HepG2 (cell line): ENCODE results near the gene CHTF8. TPM values are rescaled to one million over a fixed set of nuclear protein-coding genes. Genes with fewer than 3 reads are reported as not detected.

Experiments
- DNMT1 ChIP-seq: sonication (generic); formaldehyde crosslinking; IDR thresholded peaks from 2 replicates; pipeline ENCODE4 v1.5.1; 2020; ENCODE audit warnings: mild to moderate bottlenecking, missing genetic modification reagents
- DR1 ChIP-seq: sonication (generic); formaldehyde crosslinking; IDR thresholded peaks from 2 replicates; pipeline ENCODE4 v1.8.0; 2021; ENCODE audit warnings: mild to moderate bottlenecking, missing genetic modification reagents, inconsistent platforms
- IKZF4 ChIP-seq: sonication (generic); formaldehyde crosslinking; IDR thresholded peaks from 2 replicates; pipeline ENCODE4 v1.5.1; 2020; ENCODE audit warnings: borderline replicate concordance, mild to moderate bottlenecking, low read depth, missing genetic modification reagents; ENCODE audit errors: not compliant biosample characterization
- LCORL ChIP-seq, 2 experiments: fragments of 450-650 bp in 1 of 2; sonication (generic) in 1 of 2; formaldehyde crosslinking in 1 of 2; IDR thresholded peaks; 2 replicates each; pipeline versions ENCODE4 v1.5.0 to v1.6.1; 2017 to 2020; ENCODE audit warnings: antibody characterized with exemption in 1 of 2, missing genetic modification reagents in 1 of 2
- MZF1 ChIP-seq: sonication (generic); formaldehyde crosslinking; IDR thresholded peaks from 2 replicates; pipeline ENCODE4 v1.8.1; 2023; ENCODE audit warnings: mild to moderate bottlenecking, missing genetic modification reagents, borderline replicate concordance
- RARG ChIP-seq: sonication (generic); formaldehyde crosslinking; IDR thresholded peaks from 2 replicates; pipeline ENCODE4 v1.4.0; 2020; ENCODE audit warnings: low read depth, mild to moderate bottlenecking, missing genetic modification reagents
- REXO4 ChIP-seq: sonication (generic); formaldehyde crosslinking; IDR thresholded peaks from 2 replicates; pipeline ENCODE4 v1.8.0; 2022; ENCODE audit warnings: missing genetic modification reagents, mild to moderate bottlenecking, borderline replicate concordance
- ZBTB7B ChIP-seq: sonication (generic); formaldehyde crosslinking; IDR thresholded peaks from 2 replicates; pipeline ENCODE4 v1.4.0; 2020; ENCODE audit warnings: missing genetic modification reagents
- ZNF136 ChIP-seq: sonication (generic); formaldehyde crosslinking; IDR thresholded peaks from 2 replicates; pipeline ENCODE4 v1.8.1; 2022; ENCODE audit warnings: low read depth, mild to moderate bottlenecking, moderate library complexity, missing genetic modification reagents
- ZNF232 ChIP-seq: sonication (generic); formaldehyde crosslinking; IDR thresholded peaks from 2 replicates; pipeline ENCODE4 v1.4.0; 2020; ENCODE audit warnings: missing genetic modification reagents, borderline replicate concordance
- ZNF598 ChIP-seq: sonication (generic); formaldehyde crosslinking; IDR thresholded peaks from 2 replicates; pipeline ENCODE4 v1.5.1; 2020; ENCODE audit warnings: mild to moderate bottlenecking, missing genetic modification reagents, borderline replicate concordance
- ZNF75D ChIP-seq: sonication (generic); formaldehyde crosslinking; IDR thresholded peaks from 2 replicates; pipeline ENCODE4 v1.8.1; 2023; ENCODE audit warnings: missing genetic modification reagents, mild to moderate bottlenecking, borderline replicate concordance
- ZSCAN25 ChIP-seq: sonication (generic); formaldehyde crosslinking; IDR thresholded peaks from 2 replicates; pipeline ENCODE4 v1.8.0; 2022; ENCODE audit warnings: mild to moderate bottlenecking, missing genetic modification reagents
- polyA plus RNA-seq, 8 experiments: library from polyadenylated mRNA; depleted of rRNA in 3 of 8; stranded (reverse) in 7 of 8; unstranded in 1 of 8; fragments of >200 nt; fragmentation: Illumina TruSeq in 4 of 8; extraction: Trizol in 4 of 8; gene quantifications; 2 replicates each; pipeline versions ENCODE4 v1.2.1 to v1.2.3, GENCODE V29; 2011 to 2016; ENCODE audit warnings: low read depth in 4 of 8, missing spikeins in 1 of 8, mixed read lengths in 1 of 8; ENCODE audit not compliant: insufficient read depth in 1 of 8
- total RNA-seq, 5 experiments: library from RNA; depleted of rRNA; stranded (reverse); fragments of >200 nt; fragmentation: Illumina TruSeq; extraction: Trizol; gene quantifications; 2 replicates each; pipeline ENCODE4 v1.2.3, GENCODE V29; 2016; ENCODE audit warnings: low read depth in 1 of 5
- TF ChIP-seq, protein P1 (sequence below): sonication (generic); formaldehyde crosslinking; conservative IDR thresholded peaks from 2 replicates; pipeline ENCODE4 v1.8.1; 2023; ENCODE audit warnings: missing genetic modification reagents
- TF ChIP-seq, protein P2 (sequence below): sonication (generic); formaldehyde crosslinking; IDR thresholded peaks from 2 replicates; pipeline ENCODE4 v1.8.0; 2022; ENCODE audit warnings: mild to moderate bottlenecking, missing genetic modification reagents, moderate library complexity
- TF ChIP-seq, protein P3 (sequence below): sonication (generic); formaldehyde crosslinking; conservative IDR thresholded peaks from 2 replicates; pipeline ENCODE4 v1.8.0; 2022; ENCODE audit warnings: low read depth, missing genetic modification reagents
- TF ChIP-seq, protein P4 (sequence below): IDR thresholded peaks from 2 replicates; pipeline ENCODE4 v1.6.1; 2012; ENCODE audit warnings: low read depth, low read length, improper control_type of control experiment
- TF ChIP-seq, protein P5 (sequence below): IDR thresholded peaks from 2 replicates; pipeline ENCODE4 v1.6.1; 2012; ENCODE audit warnings: low read length, improper control_type of control experiment

CHTF8 gene
- total and polyA plus RNA-seq, 2 of the 13 experiments (the other 11 are each of a cell fraction or from before 2014, with no cell fraction given) = 37.2 to 67.5 TPM

DNA sequence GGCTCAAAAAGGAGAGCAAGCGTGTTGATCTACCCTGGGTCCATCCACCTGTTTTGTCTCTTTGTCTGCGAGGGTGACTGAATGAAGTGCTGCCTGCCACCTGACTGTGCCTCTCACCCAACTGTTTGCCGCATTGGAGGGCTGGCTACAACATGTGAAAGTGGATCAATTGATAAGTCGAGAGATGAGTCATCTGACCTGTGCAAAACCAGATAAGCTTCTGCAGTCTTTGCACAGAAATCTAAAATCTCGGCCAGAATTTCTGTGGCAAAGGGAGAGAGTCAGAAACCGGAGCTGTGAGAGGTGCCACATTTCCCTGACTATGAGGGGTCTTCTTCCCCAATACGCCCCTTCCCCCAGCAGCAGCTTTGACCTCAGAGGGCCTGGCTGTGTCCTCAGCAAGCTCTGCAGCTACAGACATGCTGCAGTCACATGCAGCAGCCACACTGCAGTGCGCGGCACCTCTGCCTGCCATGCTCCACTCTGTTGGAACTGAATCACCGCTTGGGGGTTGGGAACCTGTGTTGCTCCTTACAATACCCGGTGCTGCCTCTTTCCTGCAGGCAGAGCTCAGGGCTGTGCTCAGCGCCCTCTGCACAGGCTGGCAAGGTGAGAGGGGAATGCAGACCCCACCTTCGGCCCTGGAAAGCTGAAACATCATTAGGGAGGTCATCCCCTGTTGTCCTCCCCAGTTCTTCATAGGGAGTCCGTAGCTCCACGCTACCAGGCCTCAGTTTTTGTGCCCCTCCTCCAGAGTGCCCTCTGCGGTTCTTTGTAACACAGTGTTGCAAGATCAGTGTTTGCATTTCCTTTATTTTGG is 43.1 kb downstream of the CHTF8 start (continued):
- TF ChIP-seq, protein P1, sequence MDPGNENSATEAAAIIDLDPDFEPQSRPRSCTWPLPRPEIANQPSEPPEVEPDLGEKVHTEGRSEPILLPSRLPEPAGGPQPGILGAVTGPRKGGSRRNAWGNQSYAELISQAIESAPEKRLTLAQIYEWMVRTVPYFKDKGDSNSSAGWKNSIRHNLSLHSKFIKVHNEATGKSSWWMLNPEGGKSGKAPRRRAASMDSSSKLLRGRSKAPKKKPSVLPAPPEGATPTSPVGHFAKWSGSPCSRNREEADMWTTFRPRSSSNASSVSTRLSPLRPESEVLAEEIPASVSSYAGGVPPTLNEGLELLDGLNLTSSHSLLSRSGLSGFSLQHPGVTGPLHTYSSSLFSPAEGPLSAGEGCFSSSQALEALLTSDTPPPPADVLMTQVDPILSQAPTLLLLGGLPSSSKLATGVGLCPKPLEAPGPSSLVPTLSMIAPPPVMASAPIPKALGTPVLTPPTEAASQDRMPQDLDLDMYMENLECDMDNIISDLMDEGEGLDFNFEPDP (CRISPR knock-in tag) = no peak
- TF ChIP-seq, protein P2, sequence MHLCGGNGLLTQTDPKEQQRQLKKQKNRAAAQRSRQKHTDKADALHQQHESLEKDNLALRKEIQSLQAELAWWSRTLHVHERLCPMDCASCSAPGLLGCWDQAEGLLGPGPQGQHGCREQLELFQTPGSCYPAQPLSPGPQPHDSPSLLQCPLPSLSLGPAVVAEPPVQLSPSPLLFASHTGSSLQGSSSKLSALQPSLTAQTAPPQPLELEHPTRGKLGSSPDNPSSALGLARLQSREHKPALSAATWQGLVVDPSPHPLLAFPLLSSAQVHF (CRISPR knock-in tag) = peak; percentile 93
- TF ChIP-seq IKZF4 (CRISPR knock-in tag) (no peak), ZNF136 (0 out of 2 replicates have a peak, but pooled peaks have one; percentile 65), ZBTB7B (no peak; the same call in none of the 2 replicates), DR1 (CRISPR knock-in tag) (no peak), RARG (CRISPR knock-in tag) (no peak), ZNF232 (no peak; the same call in 1 of the 2 replicates), ZNF75D (CRISPR knock-in tag) (no peak), DNMT1 (CRISPR knock-in tag) (0 out of 2 replicates have a peak, but pooled peaks have one; percentile 65), MZF1 (CRISPR knock-in tag) (no peak), ZNF598 (CRISPR knock-in tag) (peak; percentile 85; the same call in 1 of the 2 replicates), REXO4 (CRISPR knock-in tag) (no peak), ZSCAN25 (CRISPR knock-in tag) (0 out of 2 replicates have a peak, but pooled peaks have one; percentile 38), LCORL (IDR thresholded peaks at IDR 0.05) (no peak), LCORL (CRISPR knock-in tag; IDR thresholded peaks at IDR 0.05) (no peak)
- TF ChIP-seq, protein P3, sequence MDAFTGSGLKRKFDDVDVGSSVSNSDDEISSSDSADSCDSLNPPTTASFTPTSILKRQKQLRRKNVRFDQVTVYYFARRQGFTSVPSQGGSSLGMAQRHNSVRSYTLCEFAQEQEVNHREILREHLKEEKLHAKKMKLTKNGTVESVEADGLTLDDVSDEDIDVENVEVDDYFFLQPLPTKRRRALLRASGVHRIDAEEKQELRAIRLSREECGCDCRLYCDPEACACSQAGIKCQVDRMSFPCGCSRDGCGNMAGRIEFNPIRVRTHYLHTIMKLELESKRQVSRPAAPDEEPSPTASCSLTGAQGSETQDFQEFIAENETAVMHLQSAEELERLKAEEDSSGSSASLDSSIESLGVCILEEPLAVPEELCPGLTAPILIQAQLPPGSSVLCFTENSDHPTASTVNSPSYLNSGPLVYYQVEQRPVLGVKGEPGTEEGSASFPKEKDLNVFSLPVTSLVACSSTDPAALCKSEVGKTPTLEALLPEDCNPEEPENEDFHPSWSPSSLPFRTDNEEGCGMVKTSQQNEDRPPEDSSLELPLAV (CRISPR knock-in tag) = peak; percentile 66; the same call in 1 of the 2 replicates
- TF ChIP-seq, protein P4, sequence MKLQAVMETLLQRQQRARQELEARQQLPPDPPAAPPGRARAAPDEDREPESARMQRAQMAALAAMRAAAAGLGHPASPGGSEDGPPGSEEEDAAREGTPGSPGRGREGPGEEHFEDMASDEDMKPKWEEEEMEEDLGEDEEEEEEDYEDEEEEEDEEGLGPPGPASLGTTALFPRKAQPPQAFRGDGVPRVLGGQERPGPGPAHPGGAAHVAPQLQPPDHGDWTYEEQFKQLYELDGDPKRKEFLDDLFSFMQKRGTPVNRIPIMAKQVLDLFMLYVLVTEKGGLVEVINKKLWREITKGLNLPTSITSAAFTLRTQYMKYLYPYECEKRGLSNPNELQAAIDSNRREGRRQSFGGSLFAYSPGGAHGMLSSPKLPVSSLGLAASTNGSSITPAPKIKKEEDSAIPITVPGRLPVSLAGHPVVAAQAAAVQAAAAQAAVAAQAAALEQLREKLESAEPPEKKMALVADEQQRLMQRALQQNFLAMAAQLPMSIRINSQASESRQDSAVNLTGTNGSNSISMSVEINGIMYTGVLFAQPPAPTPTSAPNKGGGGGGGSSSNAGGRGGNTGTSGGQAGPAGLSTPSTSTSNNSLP = peak; percentile 49
- TF ChIP-seq, protein P5, sequence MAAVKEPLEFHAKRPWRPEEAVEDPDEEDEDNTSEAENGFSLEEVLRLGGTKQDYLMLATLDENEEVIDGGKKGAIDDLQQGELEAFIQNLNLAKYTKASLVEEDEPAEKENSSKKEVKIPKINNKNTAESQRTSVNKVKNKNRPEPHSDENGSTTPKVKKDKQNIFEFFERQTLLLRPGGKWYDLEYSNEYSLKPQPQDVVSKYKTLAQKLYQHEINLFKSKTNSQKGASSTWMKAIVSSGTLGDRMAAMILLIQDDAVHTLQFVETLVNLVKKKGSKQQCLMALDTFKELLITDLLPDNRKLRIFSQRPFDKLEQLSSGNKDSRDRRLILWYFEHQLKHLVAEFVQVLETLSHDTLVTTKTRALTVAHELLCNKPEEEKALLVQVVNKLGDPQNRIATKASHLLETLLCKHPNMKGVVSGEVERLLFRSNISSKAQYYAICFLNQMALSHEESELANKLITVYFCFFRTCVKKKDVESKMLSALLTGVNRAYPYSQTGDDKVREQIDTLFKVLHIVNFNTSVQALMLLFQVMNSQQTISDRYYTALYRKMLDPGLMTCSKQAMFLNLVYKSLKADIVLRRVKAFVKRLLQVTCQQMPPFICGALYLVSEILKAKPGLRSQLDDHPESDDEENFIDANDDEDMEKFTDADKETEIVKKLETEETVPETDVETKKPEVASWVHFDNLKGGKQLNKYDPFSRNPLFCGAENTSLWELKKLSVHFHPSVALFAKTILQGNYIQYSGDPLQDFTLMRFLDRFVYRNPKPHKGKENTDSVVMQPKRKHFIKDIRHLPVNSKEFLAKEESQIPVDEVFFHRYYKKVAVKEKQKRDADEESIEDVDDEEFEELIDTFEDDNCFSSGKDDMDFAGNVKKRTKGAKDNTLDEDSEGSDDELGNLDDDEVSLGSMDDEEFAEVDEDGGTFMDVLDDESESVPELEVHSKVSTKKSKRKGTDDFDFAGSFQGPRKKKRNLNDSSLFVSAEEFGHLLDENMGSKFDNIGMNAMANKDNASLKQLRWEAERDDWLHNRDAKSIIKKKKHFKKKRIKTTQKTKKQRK = no peak
